ENCODE data around the gene LHPP.

LHPP gene

DNA sequence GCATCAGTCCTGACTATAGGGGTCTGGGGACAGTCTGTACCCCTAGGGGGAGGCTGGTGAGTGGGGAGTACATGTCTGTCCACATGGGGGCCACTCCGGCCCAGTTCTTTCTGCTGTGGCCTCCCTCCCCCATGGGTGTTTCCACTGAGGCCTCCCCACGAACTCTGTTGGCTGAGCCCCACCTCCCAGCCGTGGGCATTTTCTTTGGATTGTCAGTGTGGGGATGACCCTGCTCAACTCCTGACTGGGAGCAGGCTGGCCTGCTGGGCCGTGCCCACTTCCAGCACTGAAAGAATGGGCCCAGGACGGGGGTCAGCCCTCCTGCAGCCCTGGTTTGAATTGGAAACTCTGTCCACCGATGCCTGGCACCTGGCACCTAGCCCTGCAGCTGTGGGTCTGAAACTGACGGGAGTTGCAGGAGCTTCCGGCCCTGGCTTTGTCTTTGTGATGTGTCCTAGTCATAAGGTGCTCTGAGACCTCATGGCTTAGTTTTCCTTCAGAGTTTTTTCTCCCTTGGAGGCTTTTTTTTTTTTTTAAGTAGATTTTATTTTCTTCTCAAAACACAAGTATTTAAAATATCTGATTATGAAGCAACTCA lies 46.5 kb downstream of the LHPP start:
- ChIA-PET CTCF (no interaction called here), POLR2A (ENCODE audit: low non-redundant PET) (no interaction called here)
- DNase-seq (ENCODE audit: low spot score) = no peak
- TF ChIP-seq, protein P1, sequence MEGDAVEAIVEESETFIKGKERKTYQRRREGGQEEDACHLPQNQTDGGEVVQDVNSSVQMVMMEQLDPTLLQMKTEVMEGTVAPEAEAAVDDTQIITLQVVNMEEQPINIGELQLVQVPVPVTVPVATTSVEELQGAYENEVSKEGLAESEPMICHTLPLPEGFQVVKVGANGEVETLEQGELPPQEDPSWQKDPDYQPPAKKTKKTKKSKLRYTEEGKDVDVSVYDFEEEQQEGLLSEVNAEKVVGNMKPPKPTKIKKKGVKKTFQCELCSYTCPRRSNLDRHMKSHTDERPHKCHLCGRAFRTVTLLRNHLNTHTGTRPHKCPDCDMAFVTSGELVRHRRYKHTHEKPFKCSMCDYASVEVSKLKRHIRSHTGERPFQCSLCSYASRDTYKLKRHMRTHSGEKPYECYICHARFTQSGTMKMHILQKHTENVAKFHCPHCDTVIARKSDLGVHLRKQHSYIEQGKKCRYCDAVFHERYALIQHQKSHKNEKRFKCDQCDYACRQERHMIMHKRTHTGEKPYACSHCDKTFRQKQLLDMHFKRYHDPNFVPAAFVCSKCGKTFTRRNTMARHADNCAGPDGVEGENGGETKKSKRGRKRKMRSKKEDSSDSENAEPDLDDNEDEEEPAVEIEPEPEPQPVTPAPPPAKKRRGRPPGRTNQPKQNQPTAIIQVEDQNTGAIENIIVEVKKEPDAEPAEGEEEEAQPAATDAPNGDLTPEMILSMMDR (conservative IDR thresholded peaks at IDR 0.05; ENCODE audit: low read depth) = no peak
- H3K27ac ChIP-seq = no peak overlapping the region

DNA sequence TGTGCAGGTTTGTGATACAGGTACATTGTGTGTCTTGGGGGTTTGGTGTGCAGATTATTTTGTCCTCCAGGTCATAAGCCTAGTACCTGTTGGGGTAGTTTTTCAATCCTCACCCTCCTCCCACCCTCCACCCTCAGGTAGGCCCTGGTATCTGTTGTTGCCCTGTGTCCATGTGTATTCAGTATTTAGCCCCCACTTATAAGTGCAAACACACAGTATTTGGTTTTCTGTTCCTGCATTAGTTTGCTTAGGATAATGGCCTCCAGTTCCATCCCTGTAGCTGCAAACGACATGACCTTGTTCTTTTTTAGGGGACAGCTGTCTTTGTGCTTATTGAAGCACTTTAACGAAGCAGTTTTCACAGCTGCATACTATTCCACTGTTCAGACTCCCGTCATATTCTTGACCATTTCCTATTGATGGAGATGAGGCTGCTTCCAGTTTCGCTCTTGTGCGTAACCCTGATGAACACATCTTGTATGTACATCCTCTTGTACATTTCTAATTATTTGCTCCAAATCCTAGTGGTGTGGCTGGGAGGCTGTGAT lies 47.4 kb downstream of the LHPP start:
- POLR2A ChIA-PET (ENCODE audit: low non-redundant PET) = no interaction called here
- CTCF ChIA-PET = no interaction called here
- DNase-seq (ENCODE audit: low spot score) = no peak

DNA sequence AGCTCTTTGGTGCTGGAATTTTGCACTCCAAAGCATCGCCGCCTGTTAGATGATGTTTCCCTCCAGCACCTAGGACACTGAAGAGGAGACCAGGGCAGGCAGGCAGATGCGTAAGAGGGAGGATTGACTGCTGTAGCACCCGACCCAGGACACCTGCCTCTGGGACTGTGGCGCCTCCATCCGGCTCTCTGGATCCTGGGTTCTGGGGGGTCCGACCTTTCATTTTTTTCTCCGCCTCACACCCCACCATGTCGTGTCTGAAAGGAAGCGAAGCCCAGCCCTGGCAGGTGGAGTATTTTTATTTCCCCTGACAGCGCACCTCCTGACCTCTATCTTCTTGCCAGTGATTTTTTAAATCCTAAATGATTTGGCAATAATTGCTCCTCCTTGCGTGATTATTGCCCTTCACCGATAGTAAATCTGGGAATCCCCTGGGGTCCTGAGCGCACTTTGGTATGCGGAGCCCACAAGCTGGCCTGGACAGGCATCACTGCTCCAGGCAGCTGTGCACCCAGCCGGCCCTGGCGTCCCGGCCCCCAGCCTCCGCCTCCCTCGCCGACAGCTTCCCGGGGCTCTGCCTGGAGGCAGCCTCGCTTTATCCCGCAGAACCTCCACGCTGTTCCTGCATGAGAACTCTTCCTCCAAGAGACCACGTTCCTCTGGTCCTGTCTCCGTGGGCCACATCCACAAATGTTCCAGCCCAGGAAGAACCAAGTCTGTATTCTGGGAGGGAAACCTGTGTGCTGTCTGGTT lies 48.4 kb downstream of the LHPP start:
- DNase-seq (ENCODE audit: low spot score) = no peak
- POLR2A ChIA-PET (ENCODE audit: low non-redundant PET) = no interaction called here
- TF ChIP-seq, protein P1 (conservative IDR thresholded peaks at IDR 0.05; ENCODE audit: low read depth) = no peak
- CTCF ChIA-PET = interaction anchor here (0.7 kb wide), 1 partner anchor 120 kb away, joined by 3 read pairs; no protein-coding TSS in a partner anchor
- H3K27ac ChIP-seq = no peak overlapping the region

More for the DNA sequence above, 47.4 kb downstream of the LHPP start:
- TF ChIP-seq, protein P1 (conservative IDR thresholded peaks at IDR 0.05; ENCODE audit: low read depth) = no peak
- no peak overlapping the region for H3K27ac ChIP-seq

DNA sequence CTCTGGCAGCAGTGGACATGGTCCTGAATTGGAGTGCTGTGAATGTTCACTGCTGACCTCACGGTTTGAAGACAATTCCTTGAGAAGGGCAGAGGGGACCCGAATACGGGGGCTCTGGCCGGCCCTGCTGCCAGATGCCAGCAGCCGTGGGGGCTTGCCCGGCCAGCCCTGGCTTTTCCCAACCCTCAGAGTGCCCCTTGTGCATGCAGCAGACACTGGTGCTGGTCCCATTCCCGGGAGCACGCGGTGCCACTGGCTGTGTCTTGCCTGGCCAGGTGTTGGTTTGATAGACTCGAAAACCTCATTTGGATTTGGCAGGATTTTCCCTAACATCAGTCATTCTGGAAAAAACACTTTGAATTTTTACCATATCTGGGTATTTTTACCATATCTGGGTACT lies 49.1 kb downstream of the LHPP start:
- TF ChIP-seq, protein P1 (conservative IDR thresholded peaks at IDR 0.05; ENCODE audit: low read depth) = no peak
- H3K27ac ChIP-seq = no peak overlapping the region
- ChIA-PET CTCF (interaction anchor here (0.6 to 0.7 kb wide), 3 partner anchors 101 to 264 kb away, joined by 3 to 5 read pairs (median 3); no protein-coding TSS in a partner anchor), POLR2A (ENCODE audit: low non-redundant PET) (no interaction called here)
- DNase-seq (ENCODE audit: low spot score) = no peak

DNA sequence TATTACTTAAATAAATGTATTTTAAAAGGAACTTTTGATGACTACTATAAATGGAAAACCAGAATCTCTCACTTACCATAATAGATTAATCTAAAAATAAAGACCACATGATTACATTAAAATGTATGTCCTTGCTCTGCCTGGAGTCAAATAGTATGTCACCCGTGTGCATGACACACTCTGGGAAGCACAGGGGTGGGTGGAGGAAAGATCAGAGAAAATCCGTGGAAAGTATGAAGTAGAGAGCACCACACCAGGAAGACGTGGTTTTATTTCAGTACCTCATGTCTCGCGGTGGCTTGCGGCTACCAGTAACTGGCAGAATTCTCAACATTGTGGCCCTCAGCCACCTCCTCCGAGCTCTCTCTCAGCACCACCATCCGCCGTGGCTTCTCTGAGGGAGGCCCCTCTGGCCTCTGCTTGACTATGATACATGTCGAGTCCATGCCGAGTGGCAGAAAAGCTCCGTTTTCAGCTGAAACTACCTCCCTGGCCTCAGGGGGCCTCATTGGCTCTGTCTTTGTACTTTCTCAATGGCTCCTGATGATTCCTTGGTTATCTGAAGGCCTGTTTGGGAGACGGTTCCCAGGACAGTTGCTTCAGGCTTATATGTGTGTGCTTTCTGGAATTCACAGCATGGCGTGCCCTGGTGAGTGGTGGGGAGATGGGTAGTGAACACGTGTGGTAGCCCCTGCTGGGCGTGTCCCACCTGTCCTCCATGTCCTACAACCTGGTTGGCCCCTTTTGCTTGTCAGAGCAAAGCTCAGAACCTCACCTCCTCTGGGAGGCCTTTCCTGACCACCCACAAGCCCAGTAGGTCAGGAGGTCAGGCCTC lies 49.8 kb downstream of the LHPP start:
- no peak overlapping the region for H3K27ac ChIP-seq
- TF ChIP-seq, protein P1 (conservative IDR thresholded peaks at IDR 0.05; ENCODE audit: low read depth) = no peak
- ChIA-PET CTCF (interaction anchor here (0.6 to 0.7 kb wide), 2 partner anchors 102 to 264 kb away, joined by 3 to 5 read pairs; no protein-coding TSS in a partner anchor), POLR2A (ENCODE audit: low non-redundant PET) (no interaction called here)
- no peak for DNase-seq (ENCODE audit: low spot score)

DNA sequence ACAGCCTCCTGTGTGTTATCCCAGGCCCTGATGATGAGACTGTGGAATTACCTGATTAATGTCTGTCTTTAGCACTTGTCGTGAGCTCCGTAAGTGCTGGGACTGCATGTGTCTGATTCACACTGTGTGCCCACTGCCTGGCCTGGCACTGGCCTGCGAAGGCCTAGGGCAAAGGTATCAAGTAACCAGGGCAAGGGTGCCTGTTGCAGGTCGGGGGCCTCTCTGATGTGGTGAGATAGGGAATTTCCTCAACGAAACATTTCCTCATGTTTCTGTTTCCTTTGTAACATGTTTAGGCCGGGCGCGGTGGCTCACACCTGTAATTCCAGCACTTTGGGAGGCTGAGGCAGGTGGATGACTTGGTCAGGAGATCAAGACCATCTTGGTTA lies 50.4 kb downstream of the LHPP start:
- DNase-seq (ENCODE audit: low spot score) = no peak
- ChIA-PET POLR2A (ENCODE audit: low non-redundant PET) (no interaction called here), CTCF (no interaction called here)
- H3K27ac ChIP-seq = no peak overlapping the region
- TF ChIP-seq, protein P1 (conservative IDR thresholded peaks at IDR 0.05; ENCODE audit: low read depth) = no peak

All from RWPE1 (cell line).